Cardiac fibroblast (primary cell): ENCODE results near the gene HIC1.
A peak's percentile ranks its signal among the peaks of the same experiment; 100 is the strongest.

Experiments used
- DNase-seq, 2 donors: peaks; one replicate each; pipeline versions ENCODE4 v3.0.0 to v3.0.0-alpha.2; 2010; ENCODE audit warnings: low read depth in 2 of 2
- H3K4me3 ChIP-seq, 2 donors: replicated peaks in 1 of 2; 1 replicate in 1 of 2; 2 replicates in 1 of 2; pipeline ENCODE4 v1.5.1; 2011; ENCODE audit warnings: low read depth in 2 of 2, low read length in 2 of 2, mild to moderate bottlenecking in 2 of 2, moderate library complexity in 1 of 2
- TF ChIP-seq, protein P1 (sequence below): IDR thresholded peaks from one replicate; pipeline ENCODE4 v1.5.1; 2011; ENCODE audit warnings: low read depth, mild to moderate bottlenecking, low read length, inconsistent platforms

HIC1 gene

DNA sequence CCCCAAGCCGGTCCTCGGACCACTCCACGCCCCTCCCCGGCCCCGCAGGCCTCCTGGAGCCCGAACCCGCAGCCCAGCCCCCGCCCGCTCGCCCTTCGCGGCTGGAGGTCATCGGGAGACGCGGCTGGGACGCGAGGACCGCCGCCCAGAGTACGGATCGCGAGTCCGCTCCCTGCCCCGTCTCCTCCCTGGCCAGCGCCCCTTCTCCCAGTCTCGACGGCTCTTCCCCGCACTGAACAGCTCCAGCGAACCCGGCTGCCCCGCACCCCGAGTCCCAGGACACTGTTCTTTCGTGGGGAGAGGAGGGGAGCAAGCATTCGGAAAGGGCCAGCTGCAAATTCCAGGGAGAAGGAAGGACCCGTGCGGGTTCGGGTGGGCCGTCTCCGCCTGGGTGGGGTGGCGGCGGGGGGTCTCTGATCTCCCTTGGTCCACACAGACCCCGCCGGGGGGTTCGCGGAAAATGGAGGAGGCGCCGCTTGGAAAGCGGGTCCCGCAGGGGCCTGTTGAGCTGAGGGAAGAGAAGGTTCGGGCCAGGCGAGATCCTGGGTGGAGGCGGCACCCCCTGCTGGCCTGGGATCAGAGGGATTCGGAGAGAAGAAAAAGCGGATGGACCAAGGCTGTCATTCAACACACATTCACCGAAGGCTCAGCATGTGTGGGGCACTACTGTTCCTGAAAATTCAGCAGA lies 29.1 kb upstream of the HIC1 start:
- H3K4me3 ChIP-seq, result peak overlapping the region; percentile 38 to 39
- TF ChIP-seq, protein P1, sequence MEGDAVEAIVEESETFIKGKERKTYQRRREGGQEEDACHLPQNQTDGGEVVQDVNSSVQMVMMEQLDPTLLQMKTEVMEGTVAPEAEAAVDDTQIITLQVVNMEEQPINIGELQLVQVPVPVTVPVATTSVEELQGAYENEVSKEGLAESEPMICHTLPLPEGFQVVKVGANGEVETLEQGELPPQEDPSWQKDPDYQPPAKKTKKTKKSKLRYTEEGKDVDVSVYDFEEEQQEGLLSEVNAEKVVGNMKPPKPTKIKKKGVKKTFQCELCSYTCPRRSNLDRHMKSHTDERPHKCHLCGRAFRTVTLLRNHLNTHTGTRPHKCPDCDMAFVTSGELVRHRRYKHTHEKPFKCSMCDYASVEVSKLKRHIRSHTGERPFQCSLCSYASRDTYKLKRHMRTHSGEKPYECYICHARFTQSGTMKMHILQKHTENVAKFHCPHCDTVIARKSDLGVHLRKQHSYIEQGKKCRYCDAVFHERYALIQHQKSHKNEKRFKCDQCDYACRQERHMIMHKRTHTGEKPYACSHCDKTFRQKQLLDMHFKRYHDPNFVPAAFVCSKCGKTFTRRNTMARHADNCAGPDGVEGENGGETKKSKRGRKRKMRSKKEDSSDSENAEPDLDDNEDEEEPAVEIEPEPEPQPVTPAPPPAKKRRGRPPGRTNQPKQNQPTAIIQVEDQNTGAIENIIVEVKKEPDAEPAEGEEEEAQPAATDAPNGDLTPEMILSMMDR, result peak; percentile 86
- DNase-seq, result peak; percentile 68 to 74

DNA sequence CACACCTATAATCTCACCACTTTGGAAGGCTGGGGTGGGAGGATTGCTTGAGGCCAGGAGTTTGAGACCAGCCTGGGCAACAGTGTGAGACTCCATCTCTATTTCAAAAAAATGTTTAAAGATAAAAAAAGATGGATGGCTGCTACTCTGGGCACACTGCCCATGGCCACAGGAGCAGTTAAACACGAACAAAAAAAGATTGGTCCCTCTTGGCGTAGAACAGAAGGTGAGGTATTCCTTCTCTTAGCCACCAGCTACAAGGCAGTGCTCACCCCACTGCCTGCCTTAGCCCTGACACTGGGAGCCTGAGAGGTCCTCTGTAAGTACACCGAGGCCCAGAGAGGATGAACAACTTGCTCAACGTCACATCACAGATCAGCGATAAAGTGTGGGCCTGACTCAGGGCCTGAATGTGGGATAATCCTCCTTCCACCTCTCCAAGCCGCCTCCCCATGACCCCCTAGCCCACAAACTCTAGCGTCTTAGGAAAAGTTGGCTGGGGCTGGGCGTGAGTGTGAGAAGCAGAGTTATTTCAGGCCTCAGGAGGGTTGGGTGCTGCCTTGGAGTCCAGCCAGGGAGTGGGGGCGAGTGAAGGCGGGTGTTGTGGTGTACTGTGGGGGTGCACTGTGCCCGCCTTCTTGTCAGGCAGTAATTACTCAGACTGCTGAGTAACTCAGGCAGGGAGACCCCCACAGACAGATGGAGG lies 27.2 kb upstream of the HIC1 start:
- no peak overlapping the region for H3K4me3 ChIP-seq
- DNase-seq, result peak; percentile 17 to 27
- TF ChIP-seq, protein P1, result no peak

DNA sequence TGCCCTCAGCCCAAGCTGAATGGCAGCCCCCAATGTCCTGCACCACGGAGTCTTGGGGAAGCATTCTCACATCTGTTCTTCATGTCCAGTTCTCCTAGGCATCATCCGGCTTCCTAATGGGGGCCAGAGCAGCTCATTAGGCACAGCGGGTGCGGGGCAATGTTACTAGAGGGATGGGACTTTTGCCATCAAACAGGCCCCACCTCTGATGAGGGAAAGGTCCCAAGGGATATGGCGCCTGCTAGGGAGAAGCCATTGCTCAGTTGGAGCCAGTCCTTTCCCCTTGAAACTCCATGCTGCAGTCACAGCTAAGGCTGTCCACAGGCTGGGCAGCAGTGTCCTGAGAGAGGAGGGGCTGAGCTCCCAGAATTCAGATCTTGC lies 26.7 kb upstream of the HIC1 start:
- H3K4me3 ChIP-seq, result no peak overlapping the region
- no peak for DNase-seq
- TF ChIP-seq, protein P1, result no peak

DNA sequence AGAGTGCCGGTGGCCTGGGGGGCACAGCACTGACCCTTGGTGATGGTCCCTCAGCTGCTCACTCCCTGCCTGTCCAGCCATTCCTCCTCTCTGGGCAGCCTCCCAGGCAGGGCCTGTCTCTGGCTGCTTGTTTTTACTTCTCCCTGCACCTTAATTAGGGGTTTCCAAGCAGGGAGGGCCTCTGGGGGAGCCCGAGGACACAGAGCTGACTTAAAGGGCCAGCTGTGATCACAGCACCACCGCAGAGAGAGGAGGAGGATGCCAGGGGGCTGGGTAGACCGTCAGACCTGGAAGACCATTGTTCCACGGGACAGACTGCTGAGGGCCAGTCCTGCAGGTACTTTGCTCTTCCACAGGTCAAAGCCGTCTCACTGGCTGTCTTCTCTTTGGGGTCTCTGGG lies 26.2 kb upstream of the HIC1 start:
- TF ChIP-seq, protein P1, result no peak
- H3K4me3 ChIP-seq, result no peak overlapping the region
- no peak for DNase-seq

DNA sequence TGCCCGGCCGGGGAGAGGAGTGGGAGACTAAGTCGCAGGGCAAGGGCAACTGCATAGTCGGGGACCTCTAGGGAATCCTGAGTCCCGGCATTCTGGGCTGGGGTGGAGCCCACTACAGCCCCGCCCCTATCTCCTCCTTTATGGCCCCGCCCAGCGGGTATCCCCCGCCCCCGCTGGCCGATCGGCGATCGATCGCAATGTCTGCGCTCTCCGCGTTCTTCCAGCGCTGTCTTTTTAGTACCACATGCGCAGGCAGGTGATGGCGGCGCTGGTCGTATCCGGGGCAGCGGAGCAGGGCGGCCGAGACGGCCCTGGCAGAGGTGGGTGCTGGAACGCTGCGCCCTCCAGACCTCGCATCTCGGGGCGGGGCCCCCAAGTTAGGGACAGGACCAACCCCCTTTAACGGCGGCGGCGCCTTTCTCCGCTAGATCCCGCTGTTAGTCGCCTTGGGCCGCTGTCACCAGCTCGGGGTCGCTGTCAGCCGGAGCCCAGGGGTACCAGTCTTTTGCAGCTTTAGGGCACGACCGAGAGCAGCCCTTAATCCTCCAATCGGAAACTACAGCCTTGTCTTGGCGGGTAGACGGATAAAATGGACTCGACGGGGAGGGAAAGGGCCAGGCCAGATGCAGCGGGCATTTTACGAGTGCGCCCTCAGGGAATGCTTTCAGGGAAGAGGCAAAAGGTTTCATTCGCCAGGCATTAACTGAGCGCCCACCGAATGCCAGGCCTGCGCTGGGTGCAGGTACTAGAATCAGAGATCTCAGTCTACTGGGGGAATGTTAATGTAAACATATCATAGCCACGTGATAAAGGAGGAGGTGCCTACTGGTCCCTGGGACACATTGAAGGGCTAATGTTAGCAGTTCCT lies 24.8 kb upstream of the HIC1 start, which contains the start of gene DPH1:
Gene DPH1, plus strand, starts transcription at position 243 of the 868 bp plus-strand sequence. Its CDS starts 17 bp downstream, at position 260.
- peak within 1 kb of the TSS; percentile 100 for H3K4me3 ChIP-seq
- peak; percentile 90 to 91 for DNase-seq

DNA sequence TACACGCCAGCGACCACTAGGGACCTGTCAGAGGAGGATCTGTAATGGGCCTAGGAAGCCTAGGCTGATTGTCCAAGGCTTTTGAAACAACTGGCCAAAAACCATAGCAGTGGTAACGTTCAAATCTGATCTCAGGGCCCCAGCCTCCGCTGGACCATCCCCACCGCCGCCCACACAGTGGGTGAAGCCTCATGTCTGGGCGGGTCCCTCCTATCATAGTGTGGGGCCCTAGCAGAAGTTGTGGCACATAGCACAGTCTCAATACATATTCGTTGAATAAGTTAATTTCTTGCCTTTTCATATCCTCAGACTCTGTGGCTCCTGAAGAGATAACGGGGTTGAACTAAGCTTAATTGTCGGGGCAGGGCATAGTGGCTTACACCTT lies 24.1 kb upstream of the HIC1 start:
- peak overlapping the region; percentile 100 for H3K4me3 ChIP-seq
- DNase-seq, result peak in 1 of 2 donors; percentile 92
- TF ChIP-seq, protein P1, result peak; percentile 65

More for the DNA sequence above, 24.8 kb upstream of the HIC1 start, which contains the start of gene DPH1:
- TF ChIP-seq, protein P1, result no peak
